PFSK-1 (cell line): ENCODE results near the gene CHRNB2.

ENCODE experiments used
- POLR2AphosphoS5 ChIP-seq: IDR thresholded peaks from 2 replicates; pipeline ENCODE4 v1.6.1; 2012; ENCODE audit warnings: low read depth, mild to moderate bottlenecking, control low read depth, low read length, moderate library complexity
- SIN3A ChIP-seq: IDR thresholded peaks from 2 replicates; pipeline ENCODE4 v1.6.1; 2012; ENCODE audit warnings: mild to moderate bottlenecking, low read length, moderate library complexity, borderline replicate concordance; ENCODE audit not compliant: insufficient read depth
- TAF1 ChIP-seq: IDR thresholded peaks from 2 replicates; pipeline ENCODE4 v1.6.1; 2012; ENCODE audit warnings: low read length, control low read depth, borderline replicate concordance; ENCODE audit not compliant: insufficient read depth
- TF ChIP-seq, protein P1 (sequence below), 2 experiments: IDR thresholded peaks; 2 replicates each; pipeline versions ENCODE4 v1.6.1 to v1.8.0; 2011 to 2012; ENCODE audit warnings: low read depth in 2 of 2, low read length in 2 of 2, control low read depth in 1 of 2, inconsistent platforms in 1 of 2, mild to moderate bottlenecking in 1 of 2, moderate library complexity in 1 of 2; ENCODE audit not compliant: insufficient read depth in 1 of 2

DNA sequence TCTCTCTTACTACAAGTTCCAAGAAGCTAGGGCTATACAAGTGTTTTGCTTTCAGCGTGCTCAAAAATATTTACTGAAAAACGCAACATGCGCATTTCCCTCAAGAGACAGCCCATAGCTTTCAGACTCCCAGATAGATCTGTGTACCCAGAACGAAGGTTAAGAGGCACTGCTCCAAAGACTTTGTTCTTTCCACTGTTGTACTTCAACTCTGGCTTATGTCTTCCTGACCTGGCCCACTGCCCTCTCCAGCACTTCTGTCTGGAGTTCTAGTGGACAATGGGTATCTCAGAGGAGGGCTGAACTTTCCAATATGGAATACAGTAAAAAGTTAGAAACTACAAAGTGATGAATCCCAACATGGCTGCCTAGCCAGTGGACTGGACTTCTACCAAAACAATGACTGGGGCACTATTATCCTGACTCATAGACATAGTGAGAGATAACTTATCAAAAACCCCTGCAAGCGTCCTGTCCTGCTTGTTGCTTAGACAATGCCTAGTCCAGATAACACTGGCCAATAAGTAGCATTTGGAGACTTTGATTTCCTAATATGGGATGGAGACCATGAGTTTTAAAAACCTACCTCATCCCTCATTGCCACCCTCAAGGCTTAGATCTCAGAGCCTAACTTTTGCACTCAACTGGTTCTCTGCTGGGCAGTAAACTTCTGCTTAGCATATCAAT, 49.2 kb downstream of the CHRNB2 start:
- TF ChIP-seq POLR2AphosphoS5: no peak
- no peak for TF ChIP-seq SIN3A
- TF ChIP-seq, protein P1, sequence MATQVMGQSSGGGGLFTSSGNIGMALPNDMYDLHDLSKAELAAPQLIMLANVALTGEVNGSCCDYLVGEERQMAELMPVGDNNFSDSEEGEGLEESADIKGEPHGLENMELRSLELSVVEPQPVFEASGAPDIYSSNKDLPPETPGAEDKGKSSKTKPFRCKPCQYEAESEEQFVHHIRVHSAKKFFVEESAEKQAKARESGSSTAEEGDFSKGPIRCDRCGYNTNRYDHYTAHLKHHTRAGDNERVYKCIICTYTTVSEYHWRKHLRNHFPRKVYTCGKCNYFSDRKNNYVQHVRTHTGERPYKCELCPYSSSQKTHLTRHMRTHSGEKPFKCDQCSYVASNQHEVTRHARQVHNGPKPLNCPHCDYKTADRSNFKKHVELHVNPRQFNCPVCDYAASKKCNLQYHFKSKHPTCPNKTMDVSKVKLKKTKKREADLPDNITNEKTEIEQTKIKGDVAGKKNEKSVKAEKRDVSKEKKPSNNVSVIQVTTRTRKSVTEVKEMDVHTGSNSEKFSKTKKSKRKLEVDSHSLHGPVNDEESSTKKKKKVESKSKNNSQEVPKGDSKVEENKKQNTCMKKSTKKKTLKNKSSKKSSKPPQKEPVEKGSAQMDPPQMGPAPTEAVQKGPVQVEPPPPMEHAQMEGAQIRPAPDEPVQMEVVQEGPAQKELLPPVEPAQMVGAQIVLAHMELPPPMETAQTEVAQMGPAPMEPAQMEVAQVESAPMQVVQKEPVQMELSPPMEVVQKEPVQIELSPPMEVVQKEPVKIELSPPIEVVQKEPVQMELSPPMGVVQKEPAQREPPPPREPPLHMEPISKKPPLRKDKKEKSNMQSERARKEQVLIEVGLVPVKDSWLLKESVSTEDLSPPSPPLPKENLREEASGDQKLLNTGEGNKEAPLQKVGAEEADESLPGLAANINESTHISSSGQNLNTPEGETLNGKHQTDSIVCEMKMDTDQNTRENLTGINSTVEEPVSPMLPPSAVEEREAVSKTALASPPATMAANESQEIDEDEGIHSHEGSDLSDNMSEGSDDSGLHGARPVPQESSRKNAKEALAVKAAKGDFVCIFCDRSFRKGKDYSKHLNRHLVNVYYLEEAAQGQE (IDR thresholded peaks at IDR 0.05; ENCODE audit: insufficient read depth in 1 of 2, low read depth in 2 of 2, low read length in 2 of 2): no peak
- TF ChIP-seq TAF1: no peak
